WTC11 (cell line): ENCODE results near the gene SLC2A5. TPM values are rescaled to one million over a fixed set of nuclear protein-coding genes. Genes with fewer than 3 reads are reported as not detected.

Experiments used
- ATAC-seq: fragments of 200-7000 bp; cut with Tn5 transposase; 2 replicates; pipeline ENCODE4 v1.10.0; 2021; ENCODE audit warnings: mild to moderate bottlenecking, moderate library complexity
- CTCF ChIA-PET: fragments of 300-600 bp; sonication (Branson Sonifier 250); formaldehyde crosslinking; loops from one replicate; lab custom pipeline; 2021; ENCODE audit warnings: antibody characterized with exemption; lab: Charles Lee
- POLR2A ChIA-PET: fragments of 350-600 bp; sonication (Branson Sonifier 250); formaldehyde crosslinking; loops from one replicate; lab custom pipeline; 2021; ENCODE audit warnings: antibody characterized with exemption; lab: Charles Lee
- DNase-seq: peaks from one replicate; pipeline ENCODE4 v3.0.0; 2021; ENCODE audit warnings: low spot score
- H3K27ac Mint-ChIP-seq: 2 replicates; pipeline ENCODE4 v1.8.0; 2021; ENCODE audit warnings: mixed read lengths
- H3K27me3 Mint-ChIP-seq: 2 replicates; pipeline ENCODE4 v1.8.0; 2021; ENCODE audit warnings: low read depth, mild to moderate bottlenecking, moderate library complexity, mixed read lengths
- H3K36me3 Mint-ChIP-seq: 2 replicates; pipeline ENCODE4 v1.8.0; 2021; ENCODE audit warnings: mixed read lengths
- H3K4me1 Mint-ChIP-seq: 2 replicates; pipeline ENCODE4 v1.8.0; 2022; ENCODE audit warnings: mixed read lengths
- H3K4me3 Mint-ChIP-seq: 2 replicates; pipeline ENCODE4 v1.8.0; 2021; ENCODE audit warnings: mild to moderate bottlenecking, moderate library complexity, mixed read lengths
- H3K9me3 Mint-ChIP-seq: 2 replicates; pipeline ENCODE4 v1.8.0; 2021; ENCODE audit warnings: mixed read lengths
- AFF4 ChIP-seq: sonication (generic); formaldehyde crosslinking; IDR thresholded peaks from 2 replicates; pipeline ENCODE4 v1.8.1; 2023; ENCODE audit warnings: mild to moderate bottlenecking, missing genetic modification reagents, borderline replicate concordance
- CBFB ChIP-seq: sonication (generic); formaldehyde crosslinking; IDR thresholded peaks from 2 replicates; pipeline ENCODE4 v1.8.1; 2022; ENCODE audit warnings: mild to moderate bottlenecking, low read depth, missing genetic modification reagents
- ELF4 ChIP-seq: sonication (generic); formaldehyde crosslinking; IDR thresholded peaks from 2 replicates; pipeline ENCODE4 v1.8.1; 2022; ENCODE audit warnings: low read depth, mild to moderate bottlenecking, moderate library complexity, missing genetic modification reagents
- ESRRA ChIP-seq: sonication (generic); formaldehyde crosslinking; IDR thresholded peaks from 2 replicates; pipeline ENCODE4 v1.8.1; 2022; ENCODE audit warnings: mild to moderate bottlenecking, missing genetic modification reagents, borderline replicate concordance
- ETV6 ChIP-seq: sonication (generic); formaldehyde crosslinking; IDR thresholded peaks from 2 replicates; pipeline ENCODE4 v1.8.1; 2022; ENCODE audit warnings: mild to moderate bottlenecking, missing genetic modification reagents
- FOXJ3 ChIP-seq: sonication (generic); formaldehyde crosslinking; IDR thresholded peaks from 2 replicates; pipeline ENCODE4 v1.9.0; 2021; ENCODE audit warnings: missing genetic modification reagents, mild to moderate bottlenecking, borderline replicate concordance
- FOXK1 ChIP-seq: sonication (generic); formaldehyde crosslinking; IDR thresholded peaks from 2 replicates; pipeline ENCODE4 v1.8.0; 2022; ENCODE audit warnings: mild to moderate bottlenecking, moderate library complexity, missing genetic modification reagents
- GTF2I ChIP-seq: fragments of 250-450 bp; sonication (Bioruptor Pico); conservative IDR thresholded peaks from 2 replicates; pipeline ENCODE4 v1.4.0; 2021; ENCODE audit warnings: mild to moderate bottlenecking
- IRF1 ChIP-seq: sonication (generic); formaldehyde crosslinking; IDR thresholded peaks from 2 replicates; pipeline ENCODE4 v1.8.0; 2023; ENCODE audit warnings: missing genetic modification reagents
- IRF2 ChIP-seq: sonication (generic); formaldehyde crosslinking; IDR thresholded peaks from 2 replicates; pipeline ENCODE4 v1.8.0; 2022; ENCODE audit warnings: low read depth, missing genetic modification reagents, borderline replicate concordance
- MLX ChIP-seq: sonication (generic); formaldehyde crosslinking; IDR thresholded peaks from 2 replicates; pipeline ENCODE4 v1.8.1; 2023; ENCODE audit warnings: mild to moderate bottlenecking, missing genetic modification reagents, moderate library complexity
- MXD4 ChIP-seq: fragments of 250-450 bp; sonication (Bioruptor Pico); IDR thresholded peaks from 2 replicates; pipeline ENCODE4 v1.8.0; 2021; ENCODE audit warnings: mild to moderate bottlenecking, moderate library complexity, borderline replicate concordance
- PREB ChIP-seq: sonication (generic); formaldehyde crosslinking; IDR thresholded peaks from 2 replicates; pipeline ENCODE4 v1.8.1; 2022; ENCODE audit warnings: mild to moderate bottlenecking, missing genetic modification reagents, moderate library complexity, borderline replicate concordance
- SMAD3 ChIP-seq: sonication (generic); formaldehyde crosslinking; IDR thresholded peaks from 2 replicates; pipeline ENCODE4 v1.8.0; 2022; ENCODE audit warnings: missing genetic modification reagents, mild to moderate bottlenecking, borderline replicate concordance
- SMAD4 ChIP-seq: sonication (generic); formaldehyde crosslinking; IDR thresholded peaks from 2 replicates; pipeline ENCODE4 v1.8.0; 2022; ENCODE audit warnings: mild to moderate bottlenecking, missing genetic modification reagents
- SOX15 ChIP-seq: fragments of 250-450 bp; sonication (Bioruptor Pico); IDR thresholded peaks from 2 replicates; pipeline ENCODE4 v1.9.0; 2021; ENCODE audit warnings: mild to moderate bottlenecking
- TP53 ChIP-seq: sonication (generic); formaldehyde crosslinking; IDR thresholded peaks from 2 replicates; pipeline ENCODE4 v1.8.1; 2023; ENCODE audit warnings: mild to moderate bottlenecking, missing genetic modification reagents
- ZBTB21 ChIP-seq: sonication (generic); formaldehyde crosslinking; IDR thresholded peaks from 2 replicates; pipeline ENCODE4 v1.8.1; 2023; ENCODE audit warnings: mild to moderate bottlenecking, missing genetic modification reagents, borderline replicate concordance
- ZNF138 ChIP-seq: sonication (generic); formaldehyde crosslinking; conservative IDR thresholded peaks from 2 replicates; pipeline ENCODE4 v1.8.1; 2022; ENCODE audit warnings: mild to moderate bottlenecking, moderate library complexity, missing genetic modification reagents
- ZNF263 ChIP-seq: sonication (generic); formaldehyde crosslinking; IDR thresholded peaks from 2 replicates; pipeline ENCODE4 v1.8.1; 2022; ENCODE audit warnings: low read depth, mild to moderate bottlenecking, moderate library complexity, missing genetic modification reagents
- ZNF671 ChIP-seq: fragments of 250-450 bp; sonication (Bioruptor Pico); IDR thresholded peaks from 2 replicates; pipeline ENCODE4 v1.8.0; 2021; ENCODE audit warnings: mild to moderate bottlenecking
- total RNA-seq: library from RNA; stranded (reverse); gene quantifications from 3 replicates; pipeline ENCODE4 v1.2.3, GENCODE V29; 2021
- TF ChIP-seq, protein P1 (sequence below): sonication (generic); formaldehyde crosslinking; IDR thresholded peaks from 2 replicates; pipeline ENCODE4 v1.8.0; 2022; ENCODE audit warnings: missing genetic modification reagents

The SLC2A5 gene
- total RNA-seq, 1 experiment from 2014 or later = 0.04 TPM

DNA sequence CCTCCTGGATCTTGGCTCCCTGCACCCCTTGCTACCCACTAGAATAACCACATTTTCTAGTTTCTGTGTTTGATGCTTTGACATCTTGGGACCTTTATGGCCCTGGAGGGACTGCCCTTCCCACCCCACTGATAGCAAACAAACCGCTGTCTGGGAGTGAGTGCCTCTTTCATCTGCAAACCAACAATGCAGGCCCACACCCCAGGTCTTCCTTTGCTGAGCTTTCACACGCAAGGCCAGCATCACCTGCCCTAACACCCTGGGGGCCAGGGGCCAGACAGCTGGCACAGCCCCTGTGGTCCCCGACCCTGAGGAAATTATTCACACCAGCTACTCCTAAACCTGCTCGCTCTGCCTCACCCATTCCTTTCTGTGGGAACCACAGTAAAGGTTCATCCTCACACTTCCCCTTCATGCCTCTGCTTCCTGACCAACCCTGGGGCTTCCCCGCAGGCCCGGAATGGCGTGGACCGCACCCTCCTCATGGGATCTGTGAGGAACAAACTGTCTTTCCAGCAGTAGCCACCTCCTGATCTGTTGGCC lies 58.6 kb downstream of the SLC2A5 start:
- no peak for ATAC-seq

GRCh38 chr1:9009438-9010370 lies 59.7 kb downstream of the SLC2A5 start:
- Mint-ChIP-seq H3K27me3 (no peaks in the 10 kb centered on the region; the same call in 1 of the 2 replicates), H3K4me1 (peaks cover 3% of the 10 kb centered on the region; the same call in 1 of the 2 replicates), H3K9me3 (no peaks in the 10 kb centered on the region), H3K27ac (peak overlapping the region; percentile 63), H3K36me3 (no peaks in the 10 kb centered on the region), H3K4me3 (no peak overlapping the region)
- ATAC-seq (peak; percentile 83), DNase-seq (peak; percentile 83)
- ChIA-PET CTCF (interaction anchor here (0.5 to 5.3 kb wide), 18 partner anchors 9 to 192 kb away, joined by 3 to 48 read pairs (median 5); no protein-coding TSS in a partner anchor), POLR2A (interaction anchor here (0.6 to 1.8 kb wide), 2 partner anchors 65 to 92 kb away, joined by 3 to 7 read pairs; no protein-coding TSS in a partner anchor)
- TF ChIP-seq AFF4 (CRISPR knock-in tag) (no peak), FOXK1 (CRISPR knock-in tag) (no peak), MXD4 (CRISPR knock-in tag) (no peak), PREB (no peak), GTF2I (CRISPR knock-in tag) (no peak), ZBTB21 (no peak), IRF1 (0 out of 2 replicates have a peak, but pooled peaks have one; percentile 54), SMAD4 (CRISPR knock-in tag) (0 out of 2 replicates have a peak, but pooled peaks have one; percentile 20), FOXJ3 (CRISPR knock-in tag) (no peak), IRF2 (CRISPR knock-in tag) (no peak), ZNF263 (no peak), CBFB (CRISPR knock-in tag) (no peak), TP53 (CRISPR knock-in tag) (no peak), ZNF671 (peak; percentile 96), ZNF138 (no peak), ESRRA (CRISPR knock-in tag) (no peak), ELF4 (CRISPR knock-in tag) (no peak), ETV6 (no peak)
- TF ChIP-seq, protein P1, sequence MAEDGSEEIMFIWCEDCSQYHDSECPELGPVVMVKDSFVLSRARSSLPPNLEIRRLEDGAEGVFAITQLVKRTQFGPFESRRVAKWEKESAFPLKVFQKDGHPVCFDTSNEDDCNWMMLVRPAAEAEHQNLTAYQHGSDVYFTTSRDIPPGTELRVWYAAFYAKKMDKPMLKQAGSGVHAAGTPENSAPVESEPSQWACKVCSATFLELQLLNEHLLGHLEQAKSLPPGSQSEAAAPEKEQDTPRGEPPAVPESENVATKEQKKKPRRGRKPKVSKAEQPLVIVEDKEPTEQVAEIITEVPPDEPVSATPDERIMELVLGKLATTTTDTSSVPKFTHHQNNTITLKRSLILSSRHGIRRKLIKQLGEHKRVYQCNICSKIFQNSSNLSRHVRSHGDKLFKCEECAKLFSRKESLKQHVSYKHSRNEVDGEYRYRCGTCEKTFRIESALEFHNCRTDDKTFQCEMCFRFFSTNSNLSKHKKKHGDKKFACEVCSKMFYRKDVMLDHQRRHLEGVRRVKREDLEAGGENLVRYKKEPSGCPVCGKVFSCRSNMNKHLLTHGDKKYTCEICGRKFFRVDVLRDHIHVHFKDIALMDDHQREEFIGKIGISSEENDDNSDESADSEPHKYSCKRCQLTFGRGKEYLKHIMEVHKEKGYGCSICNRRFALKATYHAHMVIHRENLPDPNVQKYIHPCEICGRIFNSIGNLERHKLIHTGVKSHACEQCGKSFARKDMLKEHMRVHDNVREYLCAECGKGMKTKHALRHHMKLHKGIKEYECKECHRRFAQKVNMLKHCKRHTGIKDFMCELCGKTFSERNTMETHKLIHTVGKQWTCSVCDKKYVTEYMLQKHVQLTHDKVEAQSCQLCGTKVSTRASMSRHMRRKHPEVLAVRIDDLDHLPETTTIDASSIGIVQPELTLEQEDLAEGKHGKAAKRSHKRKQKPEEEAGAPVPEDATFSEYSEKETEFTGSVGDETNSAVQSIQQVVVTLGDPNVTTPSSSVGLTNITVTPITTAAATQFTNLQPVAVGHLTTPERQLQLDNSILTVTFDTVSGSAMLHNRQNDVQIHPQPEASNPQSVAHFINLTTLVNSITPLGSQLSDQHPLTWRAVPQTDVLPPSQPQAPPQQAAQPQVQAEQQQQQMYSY (CRISPR knock-in tag) = no peak

More for the DNA sequence above, 58.6 kb downstream of the SLC2A5 start:
- Mint-ChIP-seq H3K9me3 (no peaks in the 10 kb centered on the region), H3K4me1 (peaks cover 3% of the 10 kb centered on the region; the same call in 1 of the 2 replicates), H3K4me3 (no peak overlapping the region), H3K36me3 (no peaks in the 10 kb centered on the region), H3K27me3 (no peaks in the 10 kb centered on the region; the same call in 1 of the 2 replicates), H3K27ac (0 out of 2 replicates have a peak overlapping the region, but pooled peaks have one; percentile 78)
- DNase-seq = no peak
- POLR2A ChIA-PET = interaction anchor here (0.6 to 1.8 kb wide), 2 partner anchors 91 to 93 kb away, joined by 3 to 7 read pairs; no protein-coding TSS in a partner anchor
- no peak for TF ChIP-seq TP53 (CRISPR knock-in tag)
- no peak for TF ChIP-seq SMAD3
- TF ChIP-seq MLX (CRISPR knock-in tag) = no peak
- no peak for TF ChIP-seq FOXJ3 (CRISPR knock-in tag)
- no peak for TF ChIP-seq SOX15 (CRISPR knock-in tag)
- CTCF ChIA-PET = interaction anchor here (0.6 to 5.3 kb wide), 11 partner anchors 8 to 231 kb away, joined by 3 to 48 read pairs (median 5); no protein-coding TSS in a partner anchor
